T1000 (cell line): ENCODE measurements around the gene ZNF414.
"Not testable (repeated sequence)": the region's sequence is repeated elsewhere in the genome, so short reads cannot be mapped to it uniquely, and the experiment has no call there.

ENCODE experiments used
- DNase-seq: peaks from one replicate; lab custom pipeline; 2025; ENCODE audit warnings: mixed read lengths; lab: John Stamatoyannopoulos, UW

ZNF414 gene, protein sequence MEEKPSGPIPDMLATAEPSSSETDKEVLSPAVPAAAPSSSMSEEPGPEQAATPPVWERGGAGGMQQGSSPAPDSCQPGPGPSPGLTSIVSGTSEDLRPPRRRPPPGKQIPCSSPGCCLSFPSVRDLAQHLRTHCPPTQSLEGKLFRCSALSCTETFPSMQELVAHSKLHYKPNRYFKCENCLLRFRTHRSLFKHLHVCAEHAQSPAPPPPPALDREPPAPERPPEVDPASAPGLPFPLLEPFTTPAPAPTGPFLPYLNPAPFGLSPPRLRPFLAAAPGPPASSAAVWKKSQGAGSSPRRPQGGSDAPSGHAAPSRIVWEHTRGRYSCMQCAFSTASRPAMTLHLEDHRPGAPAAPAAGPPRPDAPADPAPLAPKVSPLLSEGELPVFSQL

DNA sequence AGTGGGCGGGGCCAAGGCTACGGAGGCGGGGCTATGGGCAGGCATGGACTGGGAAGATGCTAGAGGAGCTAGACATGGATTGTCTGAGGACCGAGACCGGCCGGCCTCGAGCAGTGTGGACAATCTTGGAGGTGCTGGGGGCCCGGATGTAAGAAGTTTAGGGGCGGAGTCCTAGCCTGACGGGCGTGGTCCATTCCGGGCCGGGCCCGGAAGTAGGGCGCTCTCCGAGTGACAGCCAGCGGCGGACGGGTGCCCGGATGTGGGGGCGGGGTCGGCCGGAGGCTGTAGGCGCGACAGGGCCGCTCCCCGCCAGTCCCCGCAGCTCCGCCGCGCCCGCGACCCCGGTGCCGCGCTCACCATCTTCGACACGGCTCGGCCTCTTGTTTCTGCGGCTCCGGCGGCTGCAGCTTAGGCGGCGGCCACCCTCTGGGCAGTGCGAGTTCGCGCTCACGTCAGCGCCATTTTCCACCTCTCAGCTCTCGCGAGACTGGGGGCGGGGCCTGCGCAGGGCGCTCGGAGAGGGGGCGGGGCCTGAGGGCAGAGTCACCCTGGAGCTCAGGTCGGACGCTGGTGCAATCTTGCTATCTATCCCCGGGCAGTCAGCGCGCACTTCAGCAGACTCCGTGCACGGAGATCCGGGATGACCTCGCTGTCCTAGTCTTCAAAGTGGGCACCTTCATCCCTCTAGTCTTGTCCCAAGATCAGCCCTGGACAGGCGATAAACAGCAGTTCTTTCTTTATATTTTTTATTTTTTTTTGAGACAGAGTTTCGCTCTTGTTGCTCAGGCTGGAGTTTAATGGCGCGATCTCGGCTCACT is at the start of gene ZNF414:
Gene ZNF414 (minus strand): TSS at position 481 of the 818 bp plus-strand sequence. CDS start 121 bp downstream, at position 360.
- DNase-seq = peak; percentile 95

DNA sequence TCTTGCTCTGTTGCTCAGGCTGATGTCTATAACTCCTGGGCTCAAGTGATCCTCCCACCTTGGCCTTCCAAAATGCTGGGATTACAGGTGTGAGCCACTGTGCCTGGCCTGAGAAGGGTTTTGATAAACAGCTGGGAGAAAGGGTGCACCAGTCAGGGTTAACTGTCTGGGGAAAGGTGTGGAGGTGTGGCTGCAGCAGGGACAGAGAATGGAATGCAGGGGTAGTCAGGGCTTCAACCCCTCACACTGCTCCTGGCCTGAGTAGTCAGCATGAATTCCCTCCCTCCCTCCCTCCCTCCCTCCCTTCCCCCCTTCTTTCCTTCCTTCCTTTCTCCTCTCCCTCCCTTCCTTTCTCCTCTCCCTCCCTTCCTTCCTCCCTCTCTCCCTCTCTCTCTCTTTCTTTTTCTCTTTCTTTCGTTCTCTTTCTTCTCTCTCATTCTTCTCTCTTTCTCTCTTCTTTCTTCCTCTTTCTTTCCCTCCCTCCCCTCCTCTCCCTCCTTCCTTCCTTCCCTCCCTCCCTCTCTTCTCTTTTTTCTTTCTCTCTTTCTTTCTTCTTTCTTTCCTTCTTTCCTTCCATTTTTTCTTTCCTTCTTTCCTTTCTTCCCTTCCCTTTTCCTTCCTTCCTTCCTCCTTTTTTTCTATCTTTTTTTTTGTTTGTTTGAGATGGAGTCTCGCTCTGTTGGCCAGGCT is 47.3 kb upstream of the ZNF414 start:
- no peak for DNase-seq

DNA sequence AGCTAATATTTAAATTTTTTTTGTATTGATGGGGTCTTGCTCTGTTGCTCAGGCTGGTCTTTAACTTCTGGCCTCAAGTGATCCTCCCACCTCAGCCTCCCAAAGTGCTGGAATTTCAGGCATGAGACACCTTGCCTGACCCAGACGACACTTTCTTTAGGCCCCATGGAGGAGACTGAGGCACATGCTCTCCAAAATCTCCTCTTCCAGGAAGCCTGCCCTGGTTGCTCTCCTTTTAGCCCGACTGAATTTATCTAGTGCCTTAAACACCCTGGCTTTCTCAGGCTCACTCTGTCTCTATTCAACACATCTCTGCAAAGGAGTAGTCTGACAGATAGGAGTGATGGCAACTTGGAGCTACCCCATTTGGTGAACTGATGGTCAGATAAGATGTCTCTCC is 44.4 kb upstream of the ZNF414 start:
- no peak for DNase-seq

DNA sequence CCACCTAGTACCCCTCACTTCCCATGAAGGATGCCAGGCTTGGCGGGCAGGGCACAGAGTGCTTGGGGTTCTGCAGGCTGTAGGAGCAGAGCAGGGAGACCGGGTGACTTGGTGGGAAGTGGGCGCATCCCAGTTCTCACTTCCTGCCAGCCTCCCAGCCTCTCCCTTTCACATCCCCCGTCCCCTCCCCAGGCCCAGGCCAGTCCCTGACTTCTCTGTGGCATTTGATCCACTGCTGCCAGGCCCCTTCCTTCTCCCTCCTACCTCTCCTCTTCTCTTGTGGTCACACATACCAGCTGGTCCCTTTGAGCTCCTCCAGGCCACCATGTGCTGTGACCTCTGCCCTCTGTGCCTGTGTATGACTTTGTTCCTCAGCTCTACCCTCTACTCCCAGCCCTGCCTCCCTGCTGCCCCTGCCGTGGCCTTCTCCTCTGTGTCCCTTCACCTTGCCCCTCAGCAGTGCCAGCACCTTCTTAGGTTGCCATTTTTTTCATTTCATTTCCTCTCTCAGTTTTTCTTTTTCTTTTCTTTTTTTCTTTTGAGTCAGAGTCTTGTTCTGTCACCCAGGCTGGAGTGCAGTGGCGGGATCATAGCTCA is 43.8 kb upstream of the ZNF414 start:
- DNase-seq = no peak

DNA sequence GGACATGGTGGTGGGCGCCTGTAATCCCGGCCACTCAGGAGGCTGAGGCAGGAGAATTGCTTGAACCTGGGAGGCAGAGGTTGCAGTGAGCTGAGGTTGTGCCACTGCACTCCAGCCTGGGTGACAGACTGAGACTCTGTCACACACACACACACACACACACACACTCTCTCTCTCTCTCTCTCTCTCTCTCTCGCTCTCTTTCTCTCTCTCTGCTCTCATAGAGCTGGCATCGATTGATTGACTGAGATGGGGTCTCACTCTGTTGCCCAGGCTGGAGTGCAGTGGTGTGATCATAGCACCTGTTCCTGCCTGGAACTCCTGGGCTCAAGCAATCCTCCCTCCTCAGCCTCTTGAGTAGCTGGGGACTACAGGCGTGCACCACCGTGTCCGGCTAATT is 39.8 kb upstream of the ZNF414 start:
- DNase-seq = not testable (repeated sequence)

DNA sequence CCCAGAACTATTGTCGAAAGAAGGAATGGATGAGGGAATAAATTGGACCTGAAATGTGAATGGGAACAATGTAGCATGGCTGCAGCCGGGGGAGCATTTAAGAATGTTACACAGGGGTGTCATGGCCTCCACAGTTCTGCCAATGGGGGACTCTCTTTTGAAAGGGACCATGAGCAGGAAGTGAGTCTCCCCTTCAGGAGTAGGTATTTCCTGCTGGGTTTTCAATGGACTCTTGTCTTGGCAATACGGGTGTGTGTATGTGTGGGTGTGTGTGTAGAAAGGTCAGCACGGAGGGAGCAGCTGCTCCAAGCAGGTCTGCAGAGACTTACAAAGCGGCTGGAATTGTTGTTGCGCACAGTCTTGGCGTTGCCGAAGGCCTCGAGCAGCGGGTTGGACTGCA is 38.8 kb upstream of the ZNF414 start:
- no peak for DNase-seq

DNA sequence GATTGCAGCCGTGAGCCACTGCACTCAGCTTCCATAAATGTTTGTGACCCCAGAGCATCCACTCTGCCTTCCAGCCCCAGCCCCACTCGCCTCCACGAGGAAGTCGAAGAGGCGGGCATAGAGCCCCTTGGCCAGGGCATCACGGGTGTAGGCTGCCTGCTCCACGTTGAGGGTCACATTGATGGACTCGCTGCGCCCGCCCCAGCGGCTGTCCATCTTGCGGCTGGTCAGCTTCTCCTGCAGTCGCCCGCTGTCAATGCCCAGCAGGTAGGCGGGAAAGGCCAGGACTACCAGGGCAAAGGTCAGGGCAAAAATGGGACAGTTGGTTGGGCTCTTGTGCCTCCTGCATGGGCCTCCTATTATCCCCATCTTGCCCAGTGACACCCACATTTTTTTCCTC is 36.1 kb upstream of the ZNF414 start:
- no peak for DNase-seq

DNA sequence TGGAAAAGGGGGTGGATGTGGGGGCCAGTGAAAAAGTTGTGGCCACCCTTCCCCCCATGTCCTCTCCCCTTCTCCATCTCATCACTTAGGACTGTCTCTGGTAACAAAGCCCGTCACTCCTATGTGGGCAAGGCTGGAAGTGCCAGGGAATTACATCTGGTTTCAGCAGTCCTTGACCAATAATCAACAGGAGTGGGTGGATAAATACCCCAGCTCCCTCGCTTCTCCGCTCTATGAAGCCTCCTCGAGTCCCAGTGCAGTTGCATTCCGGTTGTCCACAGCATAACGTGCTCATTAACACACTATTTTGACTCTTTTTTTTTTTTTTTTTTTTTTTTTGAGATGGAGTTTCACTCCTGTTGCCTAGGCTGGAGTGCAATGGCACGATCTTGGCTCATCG is 31.8 kb upstream of the ZNF414 start:
- no peak for DNase-seq

DNA sequence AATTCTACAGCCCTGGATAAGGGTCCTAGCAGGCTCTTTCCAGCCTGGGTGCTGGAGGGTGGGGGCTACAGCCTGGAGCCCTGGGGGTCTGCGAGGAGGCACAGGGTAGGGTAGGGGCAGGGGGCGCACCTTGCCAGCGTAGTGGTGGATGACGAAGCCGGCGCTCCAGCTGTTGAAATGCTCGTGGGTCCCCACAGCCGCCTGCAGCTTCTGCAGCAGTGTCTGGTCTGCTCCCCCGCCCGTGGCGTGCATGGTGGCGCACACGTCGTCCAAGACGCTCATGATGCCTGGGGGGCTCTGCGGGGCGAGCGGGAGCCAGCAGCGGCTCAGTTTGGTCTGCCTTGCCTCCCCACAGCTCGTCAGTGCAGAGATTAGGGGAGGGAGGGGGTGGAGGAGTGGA is 30.2 kb upstream of the ZNF414 start:
- no peak for DNase-seq

DNA sequence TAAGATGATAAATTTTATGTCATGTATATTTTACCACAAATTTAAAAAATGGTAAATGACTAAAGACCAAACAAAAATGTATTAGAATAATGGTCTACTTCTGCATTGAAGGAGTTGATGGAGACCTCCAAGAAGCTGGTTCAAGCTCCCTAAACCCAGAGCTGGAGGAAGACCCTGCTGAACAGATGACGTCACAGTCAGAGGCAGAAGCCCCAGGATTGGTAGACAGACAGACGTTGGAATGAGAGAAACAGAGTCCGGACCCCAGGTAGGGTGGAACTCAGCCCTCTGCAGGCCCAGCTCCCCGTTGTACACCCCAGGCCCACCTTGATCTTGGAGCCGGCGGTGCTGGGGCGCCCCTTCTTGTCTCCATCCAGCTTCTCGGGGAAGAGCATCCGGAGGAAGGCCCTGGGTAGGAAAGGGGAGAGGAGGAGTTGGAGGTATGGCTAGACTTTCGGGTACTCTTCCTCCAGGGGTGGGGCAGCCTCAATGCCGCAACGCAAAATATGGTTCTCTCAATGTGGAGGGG is 25.7 kb upstream of the ZNF414 start:
- DNase-seq = no peak

DNA sequence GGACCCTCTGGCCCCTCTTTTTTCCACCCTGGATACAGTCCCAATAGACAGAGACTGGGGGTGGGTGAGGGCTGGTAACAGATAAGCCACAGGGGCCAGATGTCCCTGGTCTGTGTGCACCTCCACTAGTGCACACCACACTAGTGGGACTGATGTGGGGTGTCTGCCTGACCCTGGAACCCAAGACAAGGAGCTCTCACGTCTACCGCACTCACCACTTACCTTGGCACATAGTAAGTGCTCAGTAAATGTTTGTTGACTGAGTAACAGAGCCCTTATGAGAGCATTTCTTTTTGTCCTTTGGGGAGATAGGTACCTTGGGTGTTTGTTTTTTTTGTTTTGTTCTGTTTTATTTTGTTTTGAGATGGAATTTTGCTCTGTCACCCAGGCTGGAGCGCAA is 23.1 kb upstream of the ZNF414 start:
- DNase-seq = no peak

DNA sequence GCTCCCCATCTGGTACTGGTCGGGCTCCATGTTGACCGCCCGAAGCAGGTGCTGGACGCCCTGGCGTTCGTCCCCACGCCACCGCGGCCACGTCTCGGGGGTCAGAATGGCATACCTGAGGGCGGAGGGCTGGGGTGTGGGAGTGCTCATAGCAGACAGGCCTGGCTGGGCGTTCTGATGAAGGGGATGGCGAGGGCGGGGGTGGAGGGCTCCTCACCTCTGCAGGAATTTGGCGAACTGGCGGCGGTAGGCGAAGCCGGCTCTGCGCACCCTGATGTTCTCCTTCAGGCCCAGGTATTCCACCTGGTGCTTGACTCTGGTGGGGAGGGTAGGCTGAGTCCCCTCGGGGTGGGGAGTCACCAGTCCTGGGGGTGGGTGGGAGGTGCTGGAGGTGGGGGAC is 22.3 kb upstream of the ZNF414 start:
- no peak for DNase-seq

DNA sequence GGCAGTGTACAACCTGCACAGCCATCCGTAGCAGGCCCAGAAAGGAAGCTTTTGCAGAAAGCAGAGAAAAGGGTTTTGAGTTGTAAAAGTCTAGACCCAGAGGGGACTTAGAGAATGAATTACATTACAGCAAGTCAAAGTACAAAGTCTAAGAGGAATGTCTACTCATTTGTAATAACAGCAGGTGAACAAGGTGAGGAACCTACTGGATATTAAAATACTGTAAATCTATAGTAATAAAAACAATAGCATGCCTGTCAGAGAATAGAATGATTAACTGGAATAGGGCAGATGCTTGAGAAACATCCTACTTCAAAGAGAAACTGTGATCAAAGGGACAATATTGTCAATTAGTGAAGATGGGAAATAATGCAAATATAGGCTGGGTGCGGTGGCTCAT is 18.3 kb upstream of the ZNF414 start:
- DNase-seq = no peak

DNA sequence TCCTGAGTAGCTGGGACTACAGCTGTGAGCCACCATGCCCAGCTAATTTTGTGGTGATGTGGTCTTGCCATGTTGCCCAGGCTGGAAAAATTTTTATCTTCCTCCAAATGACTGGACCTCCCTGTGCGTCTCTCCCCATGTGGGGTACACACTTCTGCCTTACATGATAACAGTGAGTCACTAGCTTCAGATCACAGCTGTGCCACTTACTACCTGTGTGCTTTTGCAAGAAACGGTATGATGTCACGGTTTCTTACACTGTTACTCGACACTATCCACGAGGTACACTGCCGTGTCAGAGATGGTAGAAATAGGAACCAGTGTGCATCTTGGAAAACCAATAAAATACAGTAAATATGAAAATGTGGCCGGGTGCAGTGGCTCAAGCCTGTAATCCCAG is 17.5 kb upstream of the ZNF414 start:
- no peak for DNase-seq

DNA sequence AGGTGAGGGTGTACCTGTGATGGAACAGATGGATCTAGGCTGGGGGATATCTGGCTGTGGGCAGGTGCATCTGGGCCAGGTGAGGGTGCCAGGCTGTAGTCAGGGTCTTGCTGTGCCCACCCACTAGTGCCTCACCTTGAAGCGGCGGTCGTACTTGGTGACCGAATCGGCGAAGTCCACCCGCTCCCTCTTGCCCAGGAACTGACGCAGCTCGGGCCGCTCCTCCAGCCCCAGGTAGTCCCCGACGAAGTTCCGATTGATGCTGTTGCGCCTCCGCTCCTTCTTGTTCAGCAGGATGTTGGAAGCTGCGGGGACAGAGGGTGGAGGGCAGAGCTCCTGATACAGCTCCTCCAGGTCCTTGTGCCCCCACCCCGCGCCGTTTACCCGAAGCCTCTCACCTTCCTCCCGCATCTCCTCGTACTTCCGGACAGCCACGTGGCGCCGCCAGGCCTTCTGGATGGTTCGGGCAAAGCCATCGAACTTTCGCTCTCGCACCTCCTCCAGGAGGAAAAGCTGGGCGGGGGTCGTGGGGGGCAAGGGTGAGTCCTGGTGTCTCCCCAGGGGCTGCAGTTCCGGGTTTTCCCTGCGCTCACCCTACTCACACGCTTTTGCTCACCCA is 16.2 kb upstream of the ZNF414 start:
- no peak for DNase-seq

DNA sequence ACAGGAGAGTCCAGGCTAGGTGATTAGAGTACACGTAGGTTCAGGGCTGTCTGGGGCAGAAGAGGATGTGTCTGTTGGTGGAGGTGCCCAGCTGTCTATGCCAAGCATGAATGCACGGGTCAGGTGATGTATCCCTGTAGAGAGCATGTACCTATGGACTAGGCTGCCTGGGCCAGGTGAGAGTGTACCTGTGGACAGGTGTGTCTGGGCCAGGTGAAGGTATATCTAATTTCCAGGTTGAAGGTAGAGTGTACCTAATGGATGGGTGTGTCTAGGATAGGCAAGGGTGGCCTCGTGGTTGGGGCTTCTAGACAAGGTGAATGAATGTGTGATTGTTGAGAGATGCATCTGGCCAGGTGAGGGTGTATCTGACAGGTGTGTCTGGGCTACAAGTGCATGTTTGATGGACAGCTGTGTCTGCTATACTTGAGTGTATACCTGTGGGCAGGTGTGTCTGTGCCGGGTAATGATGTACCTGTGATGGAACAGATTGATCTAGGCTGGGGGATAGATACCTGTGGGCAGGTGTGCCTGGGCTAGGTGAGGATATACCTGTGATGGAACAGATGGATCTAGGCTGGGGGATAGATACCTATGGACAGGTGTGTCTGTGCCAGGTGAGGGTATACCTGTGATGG is 15.5 kb upstream of the ZNF414 start:
- no peak for DNase-seq

DNA sequence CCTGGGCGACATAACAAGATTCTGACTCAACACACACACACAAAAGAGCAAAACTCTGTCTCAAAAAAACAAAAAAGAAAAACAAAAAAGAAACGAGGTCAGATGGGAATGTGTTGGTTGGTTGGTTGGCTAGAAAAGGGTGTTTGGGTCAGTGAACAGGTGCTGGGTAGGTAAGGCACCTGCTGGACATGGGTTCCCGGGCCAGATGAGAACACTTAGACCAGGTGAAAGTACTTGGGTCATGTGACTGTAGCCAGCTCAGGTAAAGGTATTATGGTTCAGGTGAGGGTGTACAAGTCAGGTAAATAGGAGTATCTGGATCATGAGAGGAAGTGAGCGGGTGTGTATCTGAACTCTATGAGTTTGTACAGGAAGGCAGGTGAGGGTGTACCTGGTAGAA is 14.5 kb upstream of the ZNF414 start:
- DNase-seq = no peak

DNA sequence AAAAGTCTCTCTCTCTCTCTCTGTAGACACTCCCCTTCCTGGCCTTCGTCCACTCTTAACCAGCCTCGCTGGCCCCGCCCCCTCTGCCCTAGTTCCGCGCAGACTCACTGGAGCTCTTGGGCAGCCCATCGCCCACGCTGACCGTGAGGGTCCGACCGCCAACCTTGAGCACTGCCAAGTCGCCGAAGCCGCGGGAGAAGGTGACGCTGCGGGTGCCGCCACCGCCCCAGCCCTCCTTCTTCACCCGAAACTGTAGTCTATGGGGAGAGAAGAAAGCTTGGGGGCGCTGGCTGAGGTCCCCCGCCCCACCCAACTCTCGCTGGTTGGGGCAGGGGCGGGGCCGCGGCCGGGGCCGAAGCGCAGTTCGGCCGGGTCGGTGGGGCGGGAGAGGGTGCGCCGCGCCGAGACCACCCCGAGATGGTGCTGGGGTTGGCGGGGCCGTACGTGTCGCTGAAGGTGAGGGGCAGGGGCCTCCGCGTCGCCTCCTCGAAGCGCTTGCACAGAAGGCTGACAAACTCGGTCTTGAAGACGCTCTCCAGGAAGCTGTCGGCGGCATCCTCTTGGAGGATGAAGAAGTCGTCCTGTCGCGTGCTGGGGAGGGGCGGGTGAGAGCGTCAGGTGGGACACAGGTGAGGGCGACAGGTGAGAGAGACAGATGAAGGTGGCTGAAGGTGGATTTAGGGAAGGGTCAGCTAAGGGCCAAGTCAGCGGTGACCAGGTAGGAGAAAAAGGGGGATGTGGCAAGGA is 12.6 kb upstream of the ZNF414 start:
- peak; percentile 73 for DNase-seq

DNA sequence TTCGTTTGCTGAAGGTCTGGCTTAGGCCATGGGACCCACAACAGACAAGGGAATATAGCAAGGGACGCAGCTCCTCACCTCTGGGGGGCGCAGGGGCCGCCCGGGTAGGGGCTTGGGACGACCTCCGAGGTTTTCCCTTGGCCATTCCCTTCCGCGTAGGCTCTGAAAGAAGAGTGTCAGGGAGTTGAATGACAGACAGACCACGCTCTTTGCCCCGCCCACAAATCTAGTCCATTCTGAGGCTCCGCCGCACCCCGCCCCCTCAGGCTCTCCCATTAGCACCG is 11.4 kb upstream of the ZNF414 start:
- DNase-seq = no peak

DNA sequence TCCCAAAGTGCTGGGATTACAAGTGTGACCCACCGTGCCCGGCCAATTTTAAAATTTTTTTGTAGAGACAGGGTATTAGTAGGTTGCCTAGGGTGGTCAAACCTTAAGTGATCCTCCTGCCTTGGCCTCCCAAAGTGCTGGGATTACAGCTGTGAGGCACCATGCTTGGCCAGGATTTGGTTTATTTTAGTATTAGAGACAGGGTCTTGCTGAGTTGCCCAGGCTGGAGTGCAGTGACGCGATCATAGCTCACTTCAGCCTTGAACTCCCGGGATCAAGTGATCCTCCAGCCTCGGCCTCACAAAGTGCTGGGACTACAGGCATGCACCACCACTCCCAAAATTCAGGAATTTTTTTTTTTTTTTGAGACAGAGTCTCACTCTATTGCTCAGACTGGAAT is 5.4 kb upstream of the ZNF414 start:
- no peak for DNase-seq

DNA sequence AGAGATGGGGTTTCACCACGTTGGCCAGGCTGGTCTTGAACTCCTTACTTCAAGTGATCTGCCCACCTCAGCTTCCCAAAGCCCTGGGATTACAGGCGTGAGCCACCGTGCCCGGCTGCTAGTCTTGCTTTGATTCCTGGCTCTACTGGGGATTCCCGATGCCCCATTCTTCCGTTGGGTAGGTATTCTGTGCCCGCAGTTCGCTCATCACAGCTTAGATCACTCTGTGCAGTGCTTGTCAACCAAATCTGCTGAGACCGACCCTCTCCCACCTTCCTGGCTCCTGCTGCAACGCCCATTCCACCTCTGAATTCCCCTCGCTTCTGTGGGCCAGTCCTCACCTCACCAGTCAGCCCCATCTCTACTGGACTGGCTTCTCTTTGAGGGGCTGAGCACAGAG is 4.6 kb upstream of the ZNF414 start:
- no peak for DNase-seq
